HuH-7.5 (cell line): ENCODE data around the gene SORL1.

Experiments used
- DNase-seq: peaks from one replicate; pipeline ENCODE4 v3.0.0; 2011; ENCODE audit warnings: low spot score

Gene SORL1

DNA sequence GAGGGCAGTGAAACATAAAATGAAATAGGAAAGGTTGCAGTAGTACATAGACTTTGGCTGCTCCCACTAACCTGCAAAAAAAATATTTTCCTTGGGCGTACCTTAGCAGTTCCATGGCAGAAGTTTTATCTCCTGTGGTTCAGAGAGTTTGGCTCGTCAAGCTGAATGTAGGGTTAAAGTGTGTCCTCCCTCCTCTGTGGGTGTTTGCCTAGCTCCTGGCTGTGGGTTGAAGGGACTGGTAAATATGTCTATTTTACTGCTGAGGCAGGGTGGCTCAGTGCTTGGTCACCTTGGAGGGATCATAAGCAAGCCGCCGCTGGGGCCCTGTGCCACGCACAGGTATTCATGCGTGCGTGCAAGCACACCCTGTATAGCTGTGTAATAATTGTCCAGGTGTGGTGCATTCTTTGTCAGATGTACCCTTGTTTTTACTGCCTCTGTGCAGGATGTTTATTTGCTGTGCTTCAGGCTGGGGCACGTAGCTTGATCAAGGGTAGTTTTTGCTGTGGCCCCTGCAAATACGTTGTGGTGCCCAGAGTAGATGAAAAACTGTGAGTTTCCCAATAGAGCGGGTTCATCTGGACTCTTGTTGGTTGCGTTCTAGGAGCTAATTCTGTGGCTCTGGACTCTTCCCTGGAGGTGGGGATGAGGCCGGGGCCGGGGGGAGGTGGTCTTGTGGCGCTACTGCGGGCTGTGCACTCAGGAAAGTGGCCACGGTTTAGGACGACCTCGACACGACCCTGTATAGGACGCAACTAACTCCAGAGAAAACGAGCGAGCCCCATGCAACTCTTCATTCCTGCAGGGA lies 732 bp upstream of the SORL1 start:
- DNase-seq: no peak

DNA sequence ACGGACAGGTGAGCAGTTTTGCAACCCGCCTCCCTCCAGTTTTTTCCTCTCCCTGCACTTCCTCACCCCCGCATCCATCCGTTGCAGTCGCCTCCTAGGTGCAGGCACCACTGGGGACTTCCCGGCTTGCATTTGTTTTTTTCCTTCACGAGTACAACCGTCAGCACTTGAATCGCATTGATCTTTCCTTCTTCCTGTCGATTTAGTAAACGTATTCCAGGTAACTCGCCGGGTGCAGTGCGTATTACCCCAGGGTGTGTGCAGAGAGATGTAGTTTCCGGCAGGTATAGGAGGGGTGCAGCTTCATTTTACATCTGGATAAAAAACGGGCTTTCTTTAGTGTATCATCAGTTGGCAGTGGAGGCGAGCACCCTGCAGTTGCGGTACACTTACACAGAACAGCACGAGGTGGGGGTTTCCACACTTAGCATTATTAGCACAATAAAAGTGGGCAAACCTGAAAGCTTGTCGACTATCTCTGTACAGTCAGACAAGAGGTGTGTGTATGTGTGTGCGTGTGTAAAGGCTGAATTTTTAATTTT lies 566 bp downstream of the SORL1 start, which contains the start of gene SORL1-AS1:
TSS of gene SORL1-AS1 (minus strand) at position 359 of the 542 bp plus-strand sequence.
- peak; percentile 31 for DNase-seq

DNA sequence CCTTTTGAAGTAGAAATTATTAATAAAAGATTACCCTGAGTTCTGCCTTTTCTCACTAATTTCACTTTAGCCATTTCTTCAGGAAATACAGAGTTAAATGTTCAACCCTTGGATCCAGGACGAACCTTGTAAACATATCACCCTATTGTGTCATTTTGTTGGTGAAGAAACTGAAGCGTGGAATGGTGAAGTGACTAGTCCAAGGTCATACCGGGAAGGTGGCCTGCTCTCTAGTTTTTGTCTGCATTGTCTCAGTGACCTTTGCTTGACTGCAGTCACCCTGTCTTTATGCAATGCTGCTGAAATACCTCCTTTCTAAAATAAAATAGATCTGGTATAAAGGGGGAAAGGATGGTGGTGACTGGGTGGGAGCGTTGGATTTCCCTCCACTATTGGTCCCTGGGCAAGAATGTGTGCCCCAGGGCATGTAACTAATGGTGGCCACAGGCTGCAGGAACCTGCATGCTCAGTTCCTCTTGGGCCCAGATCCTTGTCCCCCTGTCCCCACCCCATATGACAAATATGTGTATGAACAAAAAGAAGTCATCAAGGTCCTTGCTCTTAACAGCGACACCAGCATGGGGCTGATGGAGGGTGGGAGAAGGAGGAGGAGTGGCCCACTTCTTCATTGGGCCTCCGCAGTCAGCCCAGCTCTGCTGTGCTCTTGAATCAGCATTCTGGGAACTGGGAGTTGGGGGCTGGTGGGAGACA lies 1.6 kb downstream of the SORL1 start:
- no peak for DNase-seq

DNA sequence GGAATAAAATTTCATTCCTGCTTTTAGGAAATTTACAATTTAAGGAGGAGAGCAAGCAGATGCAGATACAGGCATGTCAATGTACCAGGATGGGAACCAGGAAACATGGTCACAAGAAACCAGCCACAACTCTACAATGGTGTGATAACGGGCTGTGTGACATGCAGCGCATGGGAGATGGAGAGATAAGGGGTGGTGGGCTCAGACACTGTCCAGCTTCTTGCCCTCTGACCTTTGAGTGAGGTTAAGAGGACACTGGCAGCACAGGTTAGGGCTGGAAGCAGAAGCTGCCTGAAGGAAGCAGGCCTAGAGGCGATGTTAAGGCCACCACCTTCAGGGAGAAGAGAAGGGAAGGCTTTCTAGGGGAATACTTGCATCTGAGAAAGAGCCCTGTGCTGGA lies 3.0 kb downstream of the SORL1 start:
- no peak for DNase-seq

DNA sequence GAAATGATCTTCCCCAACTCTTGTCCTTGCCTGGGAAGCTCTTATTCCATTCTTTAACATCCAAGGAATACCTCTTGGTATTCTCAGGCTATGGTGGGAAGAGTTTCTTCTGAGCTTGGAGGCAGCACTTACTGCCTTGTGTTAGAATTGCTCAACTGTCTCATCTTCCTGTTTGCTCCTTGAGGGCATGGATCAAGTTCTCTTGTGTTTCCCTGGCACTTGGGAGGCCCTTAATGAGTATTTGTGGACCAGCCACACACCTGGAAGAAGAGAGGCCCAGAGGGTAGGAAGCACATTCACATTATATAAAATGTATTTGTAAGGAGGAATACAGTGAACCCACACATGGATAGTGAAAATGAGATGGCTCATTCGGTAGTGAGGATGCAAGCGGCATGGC lies 4.0 kb downstream of the SORL1 start:
- no peak for DNase-seq

DNA sequence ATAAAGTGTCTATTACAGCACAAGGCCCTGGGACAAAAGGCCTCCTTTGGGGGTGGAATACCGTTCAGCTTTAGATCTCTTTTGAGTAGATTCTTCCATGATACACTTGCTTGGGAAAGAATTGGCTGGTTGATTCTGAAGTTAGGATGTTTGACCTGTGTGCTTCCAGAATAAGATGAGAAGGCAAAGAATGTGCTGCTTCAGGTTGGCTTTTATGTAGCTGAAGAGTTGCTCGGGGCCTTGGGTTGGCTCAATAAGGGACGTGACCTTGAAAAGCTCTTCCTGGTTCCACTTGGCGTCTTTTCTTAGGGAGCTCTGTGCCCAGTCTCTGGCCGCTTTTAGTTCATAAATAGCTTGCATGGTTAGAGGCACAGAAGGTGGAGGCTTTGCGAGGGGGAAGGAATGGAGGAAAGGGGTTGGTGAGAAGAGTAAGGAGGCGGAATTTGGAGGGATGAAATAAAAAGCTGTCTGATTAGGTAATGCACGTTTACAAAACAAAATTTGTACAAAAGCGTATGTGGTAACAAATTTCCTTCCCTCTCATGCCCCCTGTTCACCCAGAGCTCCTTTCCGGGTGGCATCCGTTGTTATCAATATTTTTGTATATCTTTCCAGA lies 4.8 kb downstream of the SORL1 start:
- no peak for DNase-seq

DNA sequence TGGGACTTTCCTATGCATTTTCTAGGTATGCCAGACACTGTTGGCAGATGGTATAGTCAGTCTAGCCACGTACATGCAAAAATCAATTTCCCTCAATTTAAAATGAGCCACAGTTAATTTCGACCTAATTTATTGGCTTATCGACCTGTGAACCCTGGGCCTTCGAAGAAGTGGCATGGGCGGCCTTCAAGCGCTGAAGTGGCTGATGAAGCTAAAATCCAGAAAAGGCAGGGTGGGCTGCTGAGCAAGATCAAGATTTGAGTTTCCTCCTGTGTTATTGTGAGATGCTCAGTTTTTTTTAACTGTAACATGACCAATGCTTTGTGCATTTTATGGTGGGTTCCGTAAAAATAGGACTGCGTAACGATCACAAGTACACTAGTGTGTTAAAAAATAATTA lies 6.4 kb downstream of the SORL1 start:
- DNase-seq: no peak

DNA sequence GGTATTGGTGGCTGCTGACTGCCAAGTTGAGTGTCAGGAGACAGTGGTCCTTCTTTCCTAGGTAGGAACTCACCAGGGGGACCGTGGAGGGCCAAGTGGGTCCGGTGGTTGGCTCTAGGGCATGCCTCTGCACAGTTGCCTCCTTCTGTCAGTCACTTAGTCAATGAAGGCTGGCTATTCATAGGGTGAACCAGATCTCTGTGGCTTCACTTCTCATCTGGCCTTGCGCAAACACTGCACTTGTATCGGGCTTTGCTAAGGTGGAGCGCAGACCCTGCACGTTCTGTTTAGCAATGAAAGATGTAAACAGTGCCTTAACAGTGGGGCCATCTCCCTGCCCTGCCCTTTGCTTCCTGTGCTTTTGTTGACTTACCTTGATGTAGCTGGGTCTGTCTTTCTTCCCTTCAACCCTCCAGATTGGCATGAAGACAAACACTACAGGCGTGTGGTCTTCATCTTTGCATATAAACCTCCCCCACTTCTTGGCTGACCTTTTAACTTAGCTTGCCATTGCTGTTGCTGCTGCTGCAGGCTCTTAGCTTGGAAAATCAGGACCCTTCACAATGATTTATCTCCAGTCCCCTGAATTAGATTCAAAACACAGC lies 7.4 kb downstream of the SORL1 start:
- peak; percentile 34 for DNase-seq

DNA sequence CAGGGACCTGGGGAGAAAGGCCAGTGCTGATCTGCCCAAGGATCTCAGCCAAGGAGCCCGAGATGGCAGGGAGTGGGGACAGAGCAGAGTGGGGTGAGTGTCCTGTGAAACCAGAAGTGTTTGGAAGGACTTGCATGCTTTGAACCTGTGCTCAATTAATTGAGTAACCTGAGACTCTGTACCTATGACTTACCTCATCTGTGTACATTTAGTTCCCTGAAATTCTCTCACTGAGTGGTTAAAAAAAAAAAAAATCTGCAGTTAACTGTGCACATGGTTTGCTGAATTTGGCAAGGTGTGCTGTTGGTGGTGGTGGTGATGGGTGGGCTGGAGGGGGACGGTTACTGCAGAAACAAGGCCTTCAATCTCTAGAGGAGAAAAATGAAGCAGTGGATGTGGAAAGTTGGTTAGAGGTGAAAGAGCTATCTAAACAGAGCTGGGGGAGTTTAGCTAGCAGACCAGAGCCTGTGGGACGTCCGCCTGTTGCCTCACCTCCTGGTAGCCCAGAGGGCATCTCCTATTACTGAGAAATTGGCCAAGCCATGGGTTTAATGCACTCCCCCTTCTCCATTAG lies 8.9 kb downstream of the SORL1 start:
- DNase-seq: no peak

DNA sequence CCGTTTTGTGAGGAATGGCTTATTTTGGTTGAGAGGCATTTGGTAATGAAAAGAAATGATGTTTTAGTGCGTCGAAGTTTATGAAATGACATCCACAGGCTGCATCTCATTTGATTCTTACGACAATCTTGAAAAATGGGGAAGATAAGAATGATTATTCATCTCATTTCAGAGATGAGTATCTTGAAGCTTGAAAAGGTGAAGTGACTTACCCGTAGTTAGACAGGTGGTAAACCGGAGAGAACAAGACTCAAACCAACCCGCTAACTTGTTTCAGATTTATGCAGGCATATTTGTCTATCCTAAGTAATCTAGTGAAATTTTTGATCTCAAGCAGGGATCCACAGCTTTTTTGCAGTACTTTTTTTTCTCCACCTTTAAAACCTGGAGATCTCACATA lies 9.7 kb downstream of the SORL1 start:
- DNase-seq: no peak

DNA sequence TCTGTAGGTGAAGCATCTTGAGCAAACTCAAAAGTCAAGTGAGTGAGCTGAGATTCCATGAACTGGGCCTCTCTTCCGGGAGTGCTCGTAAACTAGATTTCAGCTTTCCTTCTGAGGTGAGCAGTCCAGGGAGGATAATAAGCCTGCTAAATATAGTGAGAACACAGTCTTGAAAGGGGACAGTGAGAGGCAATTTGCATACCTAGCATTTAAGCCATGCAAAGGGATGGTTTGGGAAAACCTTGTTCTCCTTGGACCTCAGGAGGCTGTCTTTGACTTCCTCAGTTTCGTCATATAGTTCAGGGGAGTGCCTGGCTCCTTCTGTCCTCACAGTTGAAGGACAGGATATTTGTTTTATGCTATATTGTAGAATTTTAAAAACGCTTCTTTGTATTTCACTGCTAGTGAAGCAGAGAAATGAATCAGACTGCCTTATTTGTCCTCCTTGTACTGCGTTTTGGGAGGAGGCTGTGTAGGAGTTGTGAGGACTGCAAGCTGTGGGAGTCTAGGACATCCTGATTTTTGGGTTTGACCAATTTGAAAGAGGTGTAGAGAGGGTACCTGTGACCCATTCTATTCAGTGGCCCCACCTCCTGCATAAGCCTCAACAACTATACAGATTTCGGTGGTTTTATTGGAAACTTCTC lies 11.7 kb downstream of the SORL1 start:
- no peak for DNase-seq

DNA sequence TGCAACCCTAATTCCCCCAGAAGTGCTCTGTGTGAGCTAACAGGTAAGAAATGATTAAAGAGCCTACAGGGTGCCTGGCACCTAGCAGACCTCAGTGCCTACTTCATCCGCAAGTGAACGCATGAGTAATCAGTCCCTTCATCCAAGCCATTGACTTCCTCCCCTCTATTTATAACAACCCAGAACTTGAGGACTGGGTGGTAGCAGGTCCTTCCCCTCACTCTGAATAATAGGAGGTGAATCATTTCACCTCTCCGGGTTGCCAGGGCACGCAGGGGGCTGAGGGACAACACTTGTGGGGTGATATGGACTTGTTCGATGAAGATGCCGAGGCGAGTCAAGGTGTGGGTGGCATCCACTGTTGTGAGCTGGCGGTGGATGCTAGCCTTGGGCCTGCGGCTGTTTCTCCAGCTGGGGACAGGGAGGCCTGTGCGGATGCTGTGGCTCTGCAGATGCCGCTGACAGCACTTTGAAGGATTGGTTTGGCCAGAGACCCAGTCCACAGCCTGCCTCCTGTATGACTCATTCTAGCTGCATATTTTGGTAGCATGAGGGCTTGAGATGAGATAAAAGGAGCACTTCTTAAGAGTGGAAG lies 12.3 kb downstream of the SORL1 start:
- DNase-seq: no peak

DNA sequence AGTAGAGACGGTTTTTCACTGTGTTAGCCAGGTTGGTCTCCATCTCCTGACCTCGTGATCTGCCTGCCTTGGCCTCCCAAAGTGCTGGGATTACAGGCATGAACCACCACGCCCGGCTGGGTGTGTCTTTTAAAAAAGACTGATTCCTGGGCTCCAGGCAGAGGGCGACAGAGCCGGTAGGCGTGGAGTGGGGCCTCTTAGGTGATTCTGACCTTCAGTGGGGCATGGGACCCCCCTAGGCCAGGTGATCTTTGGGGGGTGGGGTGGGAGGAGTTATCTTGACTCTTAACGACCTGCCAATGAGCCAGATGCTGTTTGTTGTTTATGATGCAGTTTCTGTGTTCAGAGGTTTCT lies 13.6 kb downstream of the SORL1 start:
- DNase-seq: no peak

DNA sequence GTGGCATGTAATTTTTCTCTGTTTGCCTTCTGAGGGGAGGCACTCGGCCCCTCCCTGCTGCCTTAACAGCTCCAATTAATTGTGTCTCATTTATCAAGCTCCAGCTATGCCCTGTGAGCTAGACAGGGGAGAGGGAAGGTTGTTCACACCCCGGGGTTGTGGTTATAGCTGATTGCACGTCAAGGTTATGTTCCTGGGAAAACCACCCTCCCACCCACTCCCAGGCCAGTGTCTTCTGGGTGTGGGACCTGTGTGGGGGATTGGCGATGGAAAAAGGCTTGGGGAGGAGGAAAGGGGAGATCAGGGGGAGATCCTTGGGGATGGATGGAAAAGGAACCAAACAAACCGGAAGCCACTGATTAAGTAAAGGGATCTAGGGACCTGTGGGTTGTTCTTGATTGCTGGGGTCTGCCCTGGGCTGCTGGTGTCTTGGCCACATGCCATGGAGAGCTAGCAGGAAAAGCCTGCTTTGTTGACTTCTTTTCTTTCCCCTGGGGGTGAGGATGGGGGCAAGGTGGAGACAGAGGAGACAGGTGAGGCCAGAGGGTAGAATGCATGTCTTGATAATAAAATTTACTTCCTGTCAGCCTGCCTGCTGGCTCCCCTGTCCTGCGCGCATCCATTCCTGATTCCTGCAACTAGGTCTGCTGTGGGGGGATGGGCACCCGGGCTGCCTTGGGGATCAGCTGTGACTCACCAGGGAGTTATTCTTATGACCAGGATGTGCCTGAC lies 14.1 kb downstream of the SORL1 start:
- peak; percentile 54 for DNase-seq

DNA sequence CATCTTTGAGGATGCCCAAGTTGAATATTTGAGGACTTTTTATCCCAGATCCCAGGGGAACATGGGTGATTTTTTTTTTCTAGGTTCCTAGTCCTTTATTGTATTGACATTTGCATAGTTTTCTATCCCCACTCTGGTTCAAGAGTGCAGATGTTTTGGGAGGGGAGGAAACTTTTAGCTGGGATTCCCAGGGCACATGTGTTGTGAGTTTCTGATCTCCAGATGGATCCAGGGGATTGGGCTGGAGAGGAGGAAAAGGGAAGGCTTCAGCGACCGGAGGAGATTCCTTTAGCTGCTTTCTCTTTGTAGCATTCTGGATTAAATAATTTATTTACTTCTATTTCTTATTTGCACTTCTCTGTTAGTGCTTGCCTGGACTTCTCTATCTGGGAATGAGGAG lies 15.4 kb downstream of the SORL1 start:
- DNase-seq: no peak

DNA sequence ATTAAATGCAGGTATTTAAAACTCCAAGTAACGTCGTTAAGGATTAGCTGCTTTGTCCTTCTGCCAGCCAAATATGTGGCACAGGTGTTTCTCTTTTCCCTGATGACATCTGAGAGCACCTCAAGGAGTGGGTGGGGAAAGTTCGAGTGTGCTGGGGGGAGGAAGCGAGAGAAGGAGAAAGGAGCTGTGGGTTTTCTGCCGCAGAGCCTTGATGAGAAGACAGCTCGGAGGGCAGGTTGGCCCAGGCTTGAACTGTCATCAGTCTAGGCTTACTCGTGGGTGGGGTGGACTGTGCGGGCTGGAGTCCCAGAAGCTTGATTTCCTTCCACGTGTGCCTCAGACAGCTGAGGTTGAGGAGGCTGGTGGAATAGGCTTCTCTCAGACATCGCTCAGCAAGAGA lies 15.9 kb downstream of the SORL1 start:
- DNase-seq: no peak

DNA sequence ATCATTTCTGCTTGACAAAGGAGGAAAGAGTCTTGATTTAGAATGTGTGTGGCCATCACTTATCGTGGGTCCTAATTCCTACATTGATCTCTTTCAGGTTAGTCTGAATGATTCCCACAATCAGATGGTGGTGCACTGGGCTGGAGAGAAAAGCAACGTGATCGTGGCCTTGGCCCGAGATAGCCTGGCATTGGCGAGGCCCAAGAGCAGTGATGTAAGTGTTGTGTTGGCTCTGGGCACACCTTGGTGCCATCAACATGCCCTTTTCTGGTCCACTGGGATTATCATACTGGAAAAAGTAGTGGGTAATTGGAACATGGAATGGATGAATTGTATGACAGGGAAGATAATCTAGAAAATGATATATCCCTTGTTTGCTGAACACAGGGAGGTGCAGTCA lies 17.8 kb downstream of the SORL1 start:
- DNase-seq: no peak

DNA sequence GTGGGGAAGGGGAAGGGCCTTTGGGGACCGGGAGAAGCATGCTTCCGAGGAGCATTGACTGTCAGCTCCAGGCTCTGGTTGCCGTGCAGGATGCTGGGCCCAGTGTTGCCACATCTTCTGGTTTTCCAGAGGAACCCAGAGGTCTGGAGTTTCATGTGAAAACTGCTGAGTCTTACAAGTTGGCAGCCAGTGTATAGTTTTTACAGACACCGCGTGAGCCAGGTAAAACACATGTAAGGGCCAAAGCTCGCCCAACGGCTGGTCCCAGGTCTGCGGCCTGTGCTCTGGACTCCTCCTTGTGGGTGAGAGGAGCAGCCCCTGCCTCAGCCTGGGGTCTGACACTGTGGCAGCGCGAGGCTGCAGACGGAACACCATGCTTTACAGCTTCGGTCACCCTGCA lies 19.1 kb downstream of the SORL1 start:
- DNase-seq: no peak

DNA sequence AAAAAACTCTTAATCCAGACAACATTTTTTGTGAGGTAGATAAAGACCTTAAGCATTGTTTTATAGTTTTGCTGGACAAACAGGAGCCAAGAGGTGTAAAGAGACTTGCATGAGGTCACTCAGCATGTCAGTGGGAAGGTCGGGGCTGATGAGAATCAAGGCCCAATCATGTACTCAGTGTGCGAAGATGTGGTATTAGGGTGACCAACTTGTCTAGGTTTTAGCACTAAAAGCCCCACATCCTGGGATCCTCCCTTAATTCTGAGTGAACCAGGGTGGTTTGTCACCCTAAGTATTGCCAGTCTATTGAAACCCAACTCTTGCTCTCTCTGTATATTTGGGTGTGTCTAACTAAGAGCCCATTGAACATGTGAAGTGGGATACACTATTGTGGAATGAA lies 20.2 kb downstream of the SORL1 start:
- no peak for DNase-seq

DNA sequence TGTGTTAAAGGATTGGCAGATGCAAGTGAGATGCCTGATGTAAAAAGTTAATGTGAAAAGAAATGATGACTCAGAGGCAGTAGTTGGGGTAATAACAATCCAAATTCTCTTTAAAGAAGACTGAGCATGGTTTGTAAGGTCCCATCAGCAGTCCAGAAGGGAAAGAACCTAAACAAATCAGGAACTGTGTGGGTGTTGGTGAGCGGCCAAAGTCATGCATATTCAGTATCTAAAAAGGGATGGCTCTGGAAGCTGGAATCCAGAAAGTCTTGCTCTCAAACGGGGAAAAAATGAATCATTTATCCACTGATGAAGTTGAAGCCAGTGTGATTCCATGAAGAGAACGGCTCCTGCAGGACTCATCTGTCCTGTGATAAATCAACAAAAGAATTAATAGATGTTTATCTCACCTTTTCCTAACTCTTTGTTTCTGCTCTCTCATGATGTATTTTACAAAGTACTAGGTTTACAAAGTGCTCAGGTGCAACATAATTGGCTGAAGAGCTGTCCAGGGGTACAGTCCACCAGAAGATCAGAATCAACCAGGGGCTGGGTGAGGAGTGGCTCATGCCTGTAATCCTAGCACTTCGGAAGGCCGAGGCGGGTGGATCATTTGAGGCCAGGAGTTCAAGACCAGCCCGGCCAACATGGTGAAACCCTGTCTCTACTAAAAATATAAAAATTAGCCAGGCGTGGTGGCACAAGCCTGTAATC lies 21.1 kb downstream of the SORL1 start:
- DNase-seq: no peak
